GM10248 (cell line): ENCODE data around the gene PLEKHG5.
A peak's percentile ranks its signal among the peaks of the same experiment; 100 is the strongest.

Experiments
- CTCF ChIA-PET: fragments of 300-600 bp; sonication (Branson Sonifier 250); formaldehyde crosslinking; extraction: SDS; loops from one replicate; lab custom pipeline; 2021; ENCODE audit warnings: antibody characterized with exemption; lab: Yijun Ruan, JAX
- POLR2A ChIA-PET: fragments of 350-650 bp; sonication (Branson Sonifier 250); formaldehyde crosslinking; extraction: SDS; loops from one replicate; lab custom pipeline; 2020; ENCODE audit warnings: antibody characterized with exemption; lab: Yijun Ruan, JAX
- DNase-seq: peaks from one replicate; pipeline ENCODE4 v3.0.0; 2012; ENCODE audit errors: extremely low spot score
- TF ChIP-seq, protein P1 (sequence below): IDR thresholded peaks from 2 replicates; pipeline ENCODE4 v1.5.1; 2012; ENCODE audit warnings: mild to moderate bottlenecking, low read depth; ENCODE audit errors: extremely low read depth, missing control alignments, control extremely low read depth

Gene PLEKHG5

DNA sequence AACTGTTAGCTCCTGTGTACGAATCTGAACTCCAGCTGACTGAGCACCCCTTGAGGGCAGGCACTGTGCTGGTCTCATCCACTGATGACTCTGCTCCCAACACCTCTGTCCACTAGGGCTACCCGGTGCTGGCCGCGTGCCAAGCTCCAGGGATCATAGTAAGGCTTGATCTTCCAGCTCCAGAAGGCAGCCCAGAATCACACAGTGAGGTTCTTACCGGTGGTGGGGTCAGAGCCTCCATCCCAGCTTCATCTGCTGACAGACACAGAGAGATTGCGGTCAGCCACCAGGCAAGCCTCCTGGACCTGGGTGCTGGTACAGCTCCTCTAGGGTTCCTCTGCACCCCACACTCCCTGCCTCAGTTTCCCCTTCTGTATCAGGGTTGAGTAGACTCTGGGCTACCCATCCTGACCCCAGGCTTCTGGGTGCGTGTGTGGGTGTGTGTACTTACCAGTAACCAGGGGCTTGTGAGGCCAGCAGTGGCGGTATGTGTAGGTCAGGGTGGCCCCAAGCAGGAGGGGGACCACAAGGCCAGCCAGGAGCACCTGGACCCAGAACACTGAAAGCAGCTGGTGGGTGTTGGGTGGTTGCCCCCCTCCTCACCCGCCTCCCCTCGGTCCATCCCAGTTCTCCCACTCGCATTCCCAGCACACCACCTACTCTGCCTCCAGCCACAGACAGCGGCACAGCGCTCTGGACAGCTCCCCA, 28.9 kb downstream of the PLEKHG5 start:
- DNase-seq = no peak
- CTCF ChIA-PET = interaction anchor here (0.8 to 1.2 kb wide), 6 partner anchors 13 to 25 kb away, joined by 3 to 4 read pairs (median 3); no protein-coding TSS in a partner anchor
- TF ChIP-seq, protein P1, sequence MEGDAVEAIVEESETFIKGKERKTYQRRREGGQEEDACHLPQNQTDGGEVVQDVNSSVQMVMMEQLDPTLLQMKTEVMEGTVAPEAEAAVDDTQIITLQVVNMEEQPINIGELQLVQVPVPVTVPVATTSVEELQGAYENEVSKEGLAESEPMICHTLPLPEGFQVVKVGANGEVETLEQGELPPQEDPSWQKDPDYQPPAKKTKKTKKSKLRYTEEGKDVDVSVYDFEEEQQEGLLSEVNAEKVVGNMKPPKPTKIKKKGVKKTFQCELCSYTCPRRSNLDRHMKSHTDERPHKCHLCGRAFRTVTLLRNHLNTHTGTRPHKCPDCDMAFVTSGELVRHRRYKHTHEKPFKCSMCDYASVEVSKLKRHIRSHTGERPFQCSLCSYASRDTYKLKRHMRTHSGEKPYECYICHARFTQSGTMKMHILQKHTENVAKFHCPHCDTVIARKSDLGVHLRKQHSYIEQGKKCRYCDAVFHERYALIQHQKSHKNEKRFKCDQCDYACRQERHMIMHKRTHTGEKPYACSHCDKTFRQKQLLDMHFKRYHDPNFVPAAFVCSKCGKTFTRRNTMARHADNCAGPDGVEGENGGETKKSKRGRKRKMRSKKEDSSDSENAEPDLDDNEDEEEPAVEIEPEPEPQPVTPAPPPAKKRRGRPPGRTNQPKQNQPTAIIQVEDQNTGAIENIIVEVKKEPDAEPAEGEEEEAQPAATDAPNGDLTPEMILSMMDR = no peak
- POLR2A ChIA-PET = no interaction called here

GRCh38 chr1:6461538-6462411, 29.7 kb downstream of the PLEKHG5 start:
- POLR2A ChIA-PET = no interaction called here
- no peak for DNase-seq
- TF ChIP-seq, protein P1 = no peak
- CTCF ChIA-PET = interaction anchor here (0.8 to 1.2 kb wide), 5 partner anchors 12 to 24 kb away, joined by 3 to 4 read pairs (median 3); no protein-coding TSS in a partner anchor

- no peak for DNase-seq
- POLR2A ChIA-PET = no interaction called here
- CTCF ChIA-PET = interaction anchor here (1.0 to 2.0 kb wide), 2 partner anchors 22 to 23 kb away, joined by 4 to 9 read pairs; no protein-coding TSS in a partner anchor
- TF ChIP-seq, protein P1 = no peak
Measured at GRCh38 chr1:6461051-6461530, 30.4 kb downstream of the PLEKHG5 start.

DNA sequence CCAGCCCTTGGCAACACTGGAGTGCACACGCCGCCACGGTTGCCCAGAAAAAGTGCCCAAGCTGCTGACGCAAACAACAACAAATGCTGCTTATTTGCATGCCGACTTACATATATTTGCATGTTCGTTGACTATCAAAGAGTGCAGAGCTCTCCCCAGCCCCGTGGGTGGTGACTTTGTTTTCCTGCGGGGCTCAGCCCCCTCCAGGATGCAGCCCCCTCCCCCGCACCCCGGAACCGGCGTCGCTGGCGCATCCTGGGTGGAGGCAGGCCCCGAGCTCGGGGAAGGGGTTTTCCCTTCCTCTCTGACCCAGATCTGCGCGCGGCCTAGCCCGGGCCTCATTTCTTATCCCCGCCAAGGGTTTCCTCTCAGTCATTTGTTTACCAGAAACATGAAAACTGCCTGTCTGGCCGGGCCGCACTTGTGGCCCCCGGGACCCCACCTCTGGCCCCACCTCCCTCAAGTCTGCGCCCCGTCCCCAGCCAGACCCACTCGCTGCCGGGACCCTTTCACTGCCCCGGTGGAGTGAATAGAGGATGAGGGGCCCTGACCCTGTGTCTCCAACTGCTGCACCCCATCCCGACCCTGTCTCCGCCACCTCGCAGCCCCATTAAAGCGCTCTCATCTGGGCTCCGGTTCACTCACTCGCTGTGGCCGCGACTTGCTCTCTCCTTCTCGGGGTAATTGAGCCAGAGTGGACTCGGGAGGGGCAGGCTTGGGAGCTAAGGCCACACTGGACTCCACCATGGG, 31.0 kb downstream of the PLEKHG5 start:
- CTCF ChIA-PET = interaction anchor here (1.3 to 2.2 kb wide), 3 partner anchors 16 to 30 kb away, joined by 3 to 9 read pairs (median 7); no protein-coding TSS in a partner anchor
- DNase-seq = peak; percentile 72
- TF ChIP-seq, protein P1 = no peak
- POLR2A ChIA-PET = no interaction called here

GRCh38 chr1:6459850-6460265, 31.6 kb downstream of the PLEKHG5 start:
- no peak for DNase-seq
- CTCF ChIA-PET = interaction anchor here (1.1 to 2.2 kb wide), 4 partner anchors 17 to 186 kb away, joined by 3 to 9 read pairs (median 5); no protein-coding TSS in a partner anchor
- POLR2A ChIA-PET = no interaction called here
- TF ChIP-seq, protein P1 = no peak
